GM21619 (cell line): ENCODE results near the gene S100A13.
"Not testable (repeated sequence)": the region's sequence is repeated elsewhere in the genome, so short reads cannot be mapped to it uniquely, and the experiment has no call there.

Experiments
- ATAC-seq: cut with Tn5 transposase; IDR thresholded peaks from one replicate; pipeline ENCODE4 v1.9.1; 2021; ENCODE audit not compliant: unreplicated experiment

S100A13 gene

DNA sequence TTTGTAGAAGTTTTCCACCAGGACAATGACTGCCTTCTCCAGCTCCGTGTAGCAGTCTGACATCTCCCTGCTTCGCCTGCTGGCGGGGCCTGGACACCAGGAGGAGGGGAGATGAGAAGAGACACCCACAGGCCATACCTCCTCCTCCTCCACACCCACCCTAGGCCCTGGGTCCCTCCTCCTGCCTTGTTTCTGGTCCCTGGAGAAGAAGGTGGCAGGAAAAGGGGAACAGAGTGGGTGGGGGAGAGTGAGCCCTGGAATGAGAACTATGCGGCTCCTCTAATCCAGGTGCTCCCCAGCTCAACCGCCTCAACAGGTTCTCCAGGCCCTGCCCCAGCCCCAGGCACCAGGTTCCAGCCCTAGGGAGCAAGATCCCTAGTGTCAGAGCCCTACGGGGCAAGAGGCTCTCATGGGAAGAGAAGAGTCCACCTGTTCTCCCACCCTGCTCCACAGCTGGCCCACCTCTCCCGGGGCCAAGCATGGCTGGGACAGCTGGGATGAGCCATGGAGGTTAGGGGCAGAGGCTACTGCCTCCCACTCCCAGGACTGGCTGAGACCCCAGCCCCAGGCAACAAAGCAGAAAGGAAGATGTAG is 19.1 kb downstream of the S100A13 start:
- ATAC-seq = no peak

DNA sequence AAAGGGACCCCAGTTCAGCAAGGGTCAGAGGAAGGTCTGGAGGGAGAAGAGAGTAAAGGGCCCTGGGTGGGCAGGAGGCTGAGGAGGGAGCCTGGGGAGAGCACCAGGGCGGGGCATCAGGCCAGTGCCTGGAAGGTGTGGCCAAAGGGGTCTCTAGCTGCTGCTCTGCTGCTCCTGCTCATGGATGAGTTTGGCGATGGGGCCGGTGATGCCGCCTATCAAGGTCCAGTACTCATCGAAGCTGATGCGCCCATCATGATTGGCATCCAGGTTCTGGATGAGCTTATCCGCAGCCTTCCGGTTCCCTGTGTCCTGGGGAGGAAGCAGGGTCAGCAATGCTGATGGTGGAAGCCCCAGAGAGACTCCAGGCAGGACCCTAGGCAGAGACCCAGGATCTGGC is 19.9 kb downstream of the S100A13 start:
- no peak for ATAC-seq

DNA sequence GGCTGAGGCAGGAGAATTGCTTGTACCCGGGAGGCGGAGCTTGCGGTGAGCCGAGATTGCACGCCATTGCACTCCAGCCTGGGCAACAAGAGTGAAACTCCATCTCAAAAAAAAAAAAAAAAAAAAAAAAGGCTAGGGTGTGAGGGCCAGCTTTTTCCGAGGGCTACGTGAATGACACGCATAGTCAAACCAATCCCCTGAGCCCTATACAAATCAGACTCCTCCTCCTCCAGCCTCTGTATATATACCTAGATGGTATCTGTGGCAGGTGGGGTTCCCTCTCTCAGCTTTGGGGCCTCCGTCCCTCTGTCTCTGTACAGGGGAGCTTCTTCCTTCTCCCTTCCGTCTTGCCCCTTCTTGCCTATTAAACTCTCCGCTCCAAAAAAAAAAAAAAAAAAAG is 21.1 kb downstream of the S100A13 start:
- no peak for ATAC-seq

- no peak for ATAC-seq
These were observed 24.6 kb downstream of the S100A13 start for GRCh38 chr1:153602749-153603148.

- no peak for ATAC-seq
These were observed 27.5 kb downstream of the S100A13 start for GRCh38 chr1:153599847-153600246.

- ATAC-seq = peak; percentile 99
These were observed 28.8 kb downstream of the S100A13 start for GRCh38 chr1:153598309-153599172.

- ATAC-seq = no peak
These were observed 30.1 kb downstream of the S100A13 start for GRCh38 chr1:153597206-153597605.

- ATAC-seq = no peak
These were observed 34.6 kb downstream of the S100A13 start for GRCh38 chr1:153592748-153593147.

DNA sequence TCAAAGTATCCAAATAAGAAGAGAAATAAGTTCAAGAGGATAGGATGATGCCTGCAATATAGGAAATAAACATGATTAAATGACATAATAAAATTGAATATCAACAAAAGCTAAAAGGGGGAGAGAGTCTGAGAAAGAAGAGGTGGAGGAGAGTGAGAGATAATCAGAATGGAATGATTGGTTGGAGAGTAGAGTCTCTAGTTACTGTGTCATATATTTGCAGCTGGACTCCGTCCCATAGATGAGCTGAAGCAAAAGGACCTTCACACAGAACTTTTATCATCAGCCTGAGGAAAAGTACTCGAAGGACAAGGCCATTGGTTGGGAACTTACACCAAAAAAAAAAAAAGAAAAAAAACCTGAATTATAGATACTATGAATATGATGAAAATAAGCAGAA is 38.8 kb downstream of the S100A13 start:
- no peak for ATAC-seq

GRCh38 chr1:153588033-153588432 is 39.3 kb downstream of the S100A13 start:
- ATAC-seq = not testable (repeated sequence)

DNA sequence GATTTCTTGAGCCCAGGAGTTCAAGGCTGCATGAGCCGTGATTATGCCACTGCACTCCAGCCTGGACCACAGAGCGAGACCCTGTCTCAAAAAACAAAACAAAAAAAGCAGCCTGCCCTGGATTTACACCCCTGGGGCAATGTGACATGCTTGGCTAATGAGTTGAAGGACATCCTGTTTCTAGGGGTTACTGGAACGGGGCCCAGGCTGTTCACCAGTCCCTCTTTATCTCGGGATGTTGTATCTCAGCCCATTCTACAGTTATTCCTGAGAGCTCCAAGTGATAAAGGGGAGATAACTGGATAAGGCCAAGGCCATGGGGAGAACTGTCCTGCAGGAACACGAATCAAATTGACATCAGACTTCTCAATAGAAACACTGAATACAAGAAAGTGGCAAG is 40.0 kb downstream of the S100A13 start:
- no peak for ATAC-seq

- ATAC-seq = no peak
These were observed 41.0 kb downstream of the S100A13 start for GRCh38 chr1:153586347-153586746.

GRCh38 chr1:153585006-153585405 is 42.3 kb downstream of the S100A13 start:
- ATAC-seq = no peak

- no peak for ATAC-seq
These were observed 43.3 kb downstream of the S100A13 start for GRCh38 chr1:153583976-153584375.

DNA sequence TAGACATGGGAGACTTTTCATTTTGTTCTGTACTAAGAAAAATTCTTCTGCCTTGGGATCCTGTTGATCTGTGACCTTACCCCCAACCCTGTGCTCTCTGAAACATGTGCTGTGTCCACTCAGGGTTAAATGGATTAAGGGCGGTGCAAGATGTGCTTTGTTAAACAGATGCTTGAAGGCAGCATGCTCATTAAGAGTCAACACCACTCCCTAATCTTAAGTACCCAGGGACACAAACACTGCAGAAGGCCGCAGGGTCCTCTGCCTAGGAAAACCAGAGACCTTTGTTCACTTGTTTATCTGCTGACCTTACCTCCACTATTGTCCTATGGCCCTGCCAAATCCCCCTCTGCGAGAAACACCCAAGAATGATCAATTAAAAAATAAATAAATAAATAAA is 43.8 kb downstream of the S100A13 start:
- ATAC-seq = not testable (repeated sequence)

DNA sequence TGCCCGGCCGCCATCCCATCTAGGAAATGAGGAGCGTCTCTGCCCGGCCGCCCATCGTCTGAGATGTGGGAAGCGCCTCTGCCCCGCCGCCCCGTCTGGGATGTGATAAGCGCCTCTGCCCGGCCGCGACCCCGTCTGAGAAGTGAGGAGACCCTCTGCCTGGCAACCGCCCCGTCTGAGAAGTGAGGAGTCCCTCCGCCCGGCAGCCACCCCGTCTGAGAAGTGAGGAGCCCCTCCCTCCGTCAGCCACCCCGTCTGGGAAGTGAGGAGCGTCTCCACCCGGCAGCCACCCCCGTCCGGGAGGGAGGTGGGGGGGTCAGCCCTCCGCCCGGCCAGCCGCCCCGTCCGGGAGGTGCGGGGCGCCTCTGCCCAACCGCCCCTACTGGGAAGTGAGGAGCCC is 44.5 kb downstream of the S100A13 start:
- ATAC-seq = not testable (repeated sequence)

GRCh38 chr1:153578936-153579335 is 48.4 kb downstream of the S100A13 start:
- no peak for ATAC-seq

- ATAC-seq = no peak
These were observed 48.8 kb downstream of the S100A13 start for GRCh38 chr1:153578490-153578889.

- no peak for ATAC-seq
These were observed 49.7 kb downstream of the S100A13 start for GRCh38 chr1:153577624-153578051.

- ATAC-seq = no peak
These were observed 50.2 kb downstream of the S100A13 start for GRCh38 chr1:153577138-153577537.

DNA sequence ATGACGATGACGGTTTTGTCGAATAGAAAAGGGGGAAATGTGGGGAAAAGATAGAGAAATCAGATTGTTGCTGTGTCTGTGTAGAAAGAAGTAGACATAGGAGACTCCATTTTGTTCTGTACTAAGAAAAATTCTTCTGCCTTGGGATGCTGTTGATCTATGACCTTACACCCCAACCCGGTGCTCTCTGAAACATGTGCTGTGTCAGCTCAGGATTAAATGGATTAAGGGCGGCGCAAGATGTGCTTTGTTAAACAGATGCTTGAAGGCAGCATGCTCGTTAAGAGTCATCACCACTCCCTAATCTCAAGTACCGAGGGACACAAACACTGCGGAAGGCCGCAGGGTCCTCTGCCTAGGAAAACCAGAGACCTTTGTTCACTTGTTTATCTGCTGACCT is 51.8 kb downstream of the S100A13 start:
- ATAC-seq = not testable (repeated sequence)

- not testable (repeated sequence) for ATAC-seq
These were observed 52.2 kb downstream of the S100A13 start for GRCh38 chr1:153575081-153575491.
